NCI-H2196 treated with DMSO at 0.1 percent for 48 hours (cell line): ENCODE measurements around the gene RABAC1.
"Not testable (repeated sequence)": the region's sequence is repeated elsewhere in the genome, so short reads cannot be mapped to it uniquely, and the experiment has no call there.

Experiments
- DNase-seq: peaks from one replicate; lab custom pipeline; 2025; ENCODE audit not compliant: unreplicated experiment; lab: John Stamatoyannopoulos, UW

Gene RABAC1

GRCh38 chr19:41917676-41918075 lies 41.4 kb downstream of the RABAC1 start:
- DNase-seq: no peak

GRCh38 chr19:41915776-41916414 lies 43.2 kb downstream of the RABAC1 start:
- no peak for DNase-seq

GRCh38 chr19:41915021-41915775 lies 43.9 kb downstream of the RABAC1 start:
- no peak for DNase-seq

GRCh38 chr19:41914424-41914834 lies 44.7 kb downstream of the RABAC1 start:
- not testable (repeated sequence) for DNase-seq

GRCh38 chr19:41913538-41914423 lies 45.3 kb downstream of the RABAC1 start:
- no peak for DNase-seq

- no peak for DNase-seq
Measured at GRCh38 chr19:41912899-41913537, 46.1 kb downstream of the RABAC1 start.

GRCh38 chr19:41911889-41912731 lies 47.0 kb downstream of the RABAC1 start:
- no peak for DNase-seq

GRCh38 chr19:41910992-41911888 lies 47.9 kb downstream of the RABAC1 start:
- DNase-seq: no peak

GRCh38 chr19:41910240-41910991 lies 48.7 kb downstream of the RABAC1 start:
- DNase-seq: no peak

- DNase-seq: no peak
Measured at GRCh38 chr19:41909706-41910105, 49.4 kb downstream of the RABAC1 start.

GRCh38 chr19:41908724-41909464 lies 50.2 kb downstream of the RABAC1 start:
- DNase-seq: no peak

GRCh38 chr19:41907994-41908615 lies 51.0 kb downstream of the RABAC1 start:
- DNase-seq: no peak

- DNase-seq: no peak
Measured at GRCh38 chr19:41906916-41907680, 52.0 kb downstream of the RABAC1 start.
